Hepatocyte (in vitro differentiated cells): ENCODE data around the gene LCN1. TPM values are rescaled to one million over a fixed set of nuclear protein-coding genes. Genes with fewer than 3 reads are reported as not detected.

Source experiments
- DNase-seq: peaks from one replicate; pipeline ENCODE4 v3.0.0-alpha.2; 2016; ENCODE audit warnings: low spot score
- H2AFZ ChIP-seq: fragments of 200-600 bp; sonication (generic); 2 replicates; pipeline ENCODE4 v1.6.0; 2016; ENCODE audit warnings: antibody characterized with exemption, mild to moderate bottlenecking
- H3K27ac ChIP-seq: fragments of 200-600 bp; sonication (generic); 2 replicates; pipeline ENCODE4 v1.5.1; 2016; ENCODE audit warnings: mild to moderate bottlenecking
- H3K27me3 ChIP-seq: fragments of 200-600 bp; sonication (generic); 2 replicates; pipeline ENCODE4 v1.6.1; 2016
- H3K36me3 ChIP-seq: fragments of 200-600 bp; sonication (generic); replicated peaks from 2 replicates; pipeline ENCODE4 v1.5.1; 2016; ENCODE audit warnings: low read depth; ENCODE audit not compliant: insufficient read depth
- H3K4me1 ChIP-seq: fragments of 200-600 bp; sonication (generic); 2 replicates; pipeline ENCODE4 v1.5.1; 2016; ENCODE audit warnings: mild to moderate bottlenecking, moderate library complexity; ENCODE audit not compliant: insufficient read depth
- H3K4me2 ChIP-seq: fragments of 200-600 bp; sonication (generic); 2 replicates; pipeline ENCODE4 v1.6.0; 2016
- H3K4me3 ChIP-seq: fragments of 200-600 bp; sonication (generic); 2 replicates; pipeline ENCODE4 v1.5.1; 2016; ENCODE audit warnings: mild to moderate bottlenecking
- H3K79me2 ChIP-seq: fragments of 200-600 bp; sonication (generic); 2 replicates; pipeline ENCODE4 v1.6.0; 2017; ENCODE audit warnings: mild to moderate bottlenecking
- H3K9me2 ChIP-seq: fragments of 200-600 bp; sonication (generic); replicated peaks from 2 replicates; pipeline ENCODE4 v1.6.0; 2017; ENCODE audit warnings: mild to moderate bottlenecking; ENCODE audit not compliant: insufficient read depth
- H3K9me3 ChIP-seq: fragments of 200-600 bp; sonication (generic); 2 replicates; pipeline ENCODE4 v1.5.1; 2016; ENCODE audit warnings: low read depth, mild to moderate bottlenecking
- H4K20me1 ChIP-seq: fragments of 200-600 bp; sonication (generic); 2 replicates; pipeline ENCODE4 v1.6.0; 2016; ENCODE audit warnings: mild to moderate bottlenecking; ENCODE audit not compliant: insufficient read depth, poor library complexity, severe bottlenecking
- CTCF ChIP-seq: fragments of 200-600 bp; sonication (generic); IDR thresholded peaks from 2 replicates; pipeline ENCODE4 v1.5.1; 2016; ENCODE audit warnings: antibody characterized with exemption, mild to moderate bottlenecking; ENCODE audit not compliant: poor library complexity
- EZH2 ChIP-seq: fragments of 200-600 bp; sonication (generic); IDR thresholded peaks from 2 replicates; pipeline ENCODE4 v1.6.1; 2016; ENCODE audit warnings: antibody characterized with exemption, mild to moderate bottlenecking, borderline replicate concordance
- EZH2phosphoT487 ChIP-seq: fragments of 200-600 bp; sonication (generic); IDR thresholded peaks from one replicate; pipeline ENCODE4 v1.6.1; 2018; ENCODE audit warnings: antibody characterized with exemption, mild to moderate bottlenecking, low read depth, moderate library complexity; ENCODE audit not compliant: unreplicated experiment, severe bottlenecking
- WGBS: methylation state at CpG from one replicate; pipeline ENCODE4 v1.1.6; 2016; ENCODE audit warnings: low lambda C conversion rate; ENCODE audit errors: missing lambda C conversion rate; 5-methylcytosine and 5-hydroxymethylcytosine counted together
- polyA plus RNA-seq: library from polyadenylated mRNA; unstranded; fragments of >200 nt; fragmentation: Nextera tagmentation; extraction: Ambion mirVana; gene quantifications from 2 replicates; pipeline ENCODE4 v1.2.1, GENCODE V29; 2016
- total RNA-seq: library from RNA; depleted of rRNA; stranded (reverse); fragments of >200 nt; gene quantifications from 2 replicates; pipeline ENCODE4 v1.2.3, GENCODE V29; 2014

LCN1 gene
- total and polyA plus RNA-seq, 2 experiments from 2014 or later = not detected

DNA sequence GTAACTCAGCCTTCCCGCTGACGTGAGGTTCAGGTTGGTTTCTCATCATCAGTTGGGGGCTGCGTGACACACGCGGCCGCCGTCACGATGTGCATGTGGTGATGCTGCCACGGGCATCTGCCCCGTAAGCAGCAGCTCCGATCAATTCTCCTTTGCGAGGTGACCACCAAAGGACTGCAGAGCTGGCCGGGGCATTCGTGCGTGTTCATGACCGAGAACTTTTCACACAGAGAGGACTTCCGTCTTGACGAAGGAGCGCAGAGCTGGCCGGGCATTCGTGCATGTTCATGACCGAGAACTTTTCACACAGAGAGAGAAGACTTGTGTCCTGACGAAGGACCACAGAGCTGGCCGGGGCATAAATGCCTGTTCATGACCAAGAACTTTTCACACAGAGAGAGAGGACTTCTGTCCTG, 3.8 kb upstream of the LCN1 start:
- Histone ChIP-seq H3K4me3 (no peak overlapping the region), H3K9me3 (no peaks in the 10 kb centered on the region), H3K27me3 (no peaks in the 10 kb centered on the region), H3K27ac (no peak overlapping the region), H3K79me2 (no peaks in the 10 kb centered on the region), H4K20me1 (no peaks in the 10 kb centered on the region), H3K36me3 (no peaks in the 10 kb centered on the region), H3K4me1 (no peaks in the 10 kb centered on the region), H2AFZ (no peak overlapping the region), H3K4me2 (no peak overlapping the region), H3K9me2 (no peaks in the 10 kb centered on the region)
- WGBS = 93% methylated on average over 24 of the region's 24 CpGs
- no peak for DNase-seq
- TF ChIP-seq CTCF (no peak), EZH2 (no peak), EZH2phosphoT487 (no peak)

GRCh38 chr9:135519179-135519971, 1.9 kb upstream of the LCN1 start:
- no peak for DNase-seq

DNA sequence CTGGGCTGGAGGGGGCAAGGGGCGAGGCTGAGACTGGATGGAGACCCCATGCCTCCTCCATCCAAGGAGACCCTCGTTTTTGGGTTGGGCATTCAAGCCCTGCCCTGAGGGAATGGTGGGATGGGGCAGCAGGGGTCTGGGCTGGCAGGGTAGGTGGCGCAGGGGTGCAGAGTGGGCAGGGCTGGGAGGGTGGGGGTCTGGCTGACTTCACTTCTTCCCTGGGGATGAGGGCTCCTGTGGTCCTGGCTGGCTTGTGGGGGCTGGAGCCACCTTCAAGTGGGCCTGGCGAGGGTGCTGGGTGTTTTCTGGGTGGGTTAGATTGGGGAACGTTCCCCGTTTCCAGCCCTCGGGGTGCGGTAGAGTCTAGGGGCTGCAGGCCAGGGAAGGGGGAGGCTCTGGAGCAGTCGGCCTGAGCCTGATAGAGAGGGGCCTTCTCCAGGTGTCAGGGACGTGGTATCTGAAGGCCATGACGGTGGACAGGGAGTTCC, 412 bp downstream of the LCN1 start:
- Histone ChIP-seq H2AFZ (no peak overlapping the region), H3K79me2 (no peaks in the 10 kb centered on the region), H3K4me2 (no peak overlapping the region), H3K36me3 (no peaks in the 10 kb centered on the region), H3K27ac (no peak overlapping the region), H3K27me3 (no peaks in the 10 kb centered on the region), H4K20me1 (no peaks in the 10 kb centered on the region), H3K9me2 (no peaks in the 10 kb centered on the region), H3K4me1 (no peaks in the 10 kb centered on the region), H3K9me3 (no peaks in the 10 kb centered on the region), H3K4me3 (no peak overlapping the region)
- DNase-seq = no peak
- no peak for TF ChIP-seq EZH2
- no peak for TF ChIP-seq CTCF
- no peak for TF ChIP-seq EZH2phosphoT487
- 95% methylated on average over 10 of the region's 11 CpGs for WGBS

More at GRCh38 chr9:135519179-135519971, 1.9 kb upstream of the LCN1 start:
- Histone ChIP-seq H3K9me3 (no peaks in the 10 kb centered on the region), H2AFZ (no peak overlapping the region), H4K20me1 (no peaks in the 10 kb centered on the region), H3K27ac (no peak overlapping the region), H3K36me3 (no peaks in the 10 kb centered on the region), H3K27me3 (no peaks in the 10 kb centered on the region), H3K9me2 (no peaks in the 10 kb centered on the region), H3K79me2 (no peaks in the 10 kb centered on the region), H3K4me2 (no peak overlapping the region), H3K4me1 (no peaks in the 10 kb centered on the region), H3K4me3 (no peak overlapping the region)
- TF ChIP-seq CTCF (no peak), EZH2phosphoT487 (no peak), EZH2 (no peak)
- WGBS = 95% methylated on average over 10 of the region's 10 CpGs
